Sigmoid colon (tissue), 4 donors: ENCODE measurements around the gene KIF24.

Experiments
- CTCF ChIP-seq, 4 experiments: fragments of 450-650 bp in 3 of 4; fragments of 200-600 bp in 1 of 4; IDR thresholded peaks; one replicate each; pipeline ENCODE4 v1.5.1; 2016 to 2019; ENCODE audit warnings: antibody characterized with exemption in 4 of 4, mild to moderate bottlenecking in 3 of 4, moderate library complexity in 2 of 4
- EP300 ChIP-seq, 4 donors: sonication (generic); formaldehyde crosslinking; IDR thresholded peaks; one replicate each; pipeline ENCODE4 v1.6.1; 2017; ENCODE audit warnings: antibody characterized with exemption in 4 of 4
- POLR2A ChIP-seq, 2 donors: fragments of 450-650 bp; IDR thresholded peaks; one replicate each; pipeline ENCODE4 v1.6.1; 2016; ENCODE audit warnings: antibody characterized with exemption in 2 of 2, mild to moderate bottlenecking in 2 of 2, moderate library complexity in 2 of 2
- POLR2AphosphoS5 ChIP-seq, 4 donors: sonication (generic); formaldehyde crosslinking; IDR thresholded peaks; one replicate each; pipeline ENCODE4 v1.6.1; 2017; ENCODE audit warnings: antibody characterized with exemption in 4 of 4

GRCh38 chr9:34374339-34374738 is 45.3 kb upstream of the KIF24 start:
- TF ChIP-seq CTCF (IDR thresholded peaks at IDR 0.05), result no peak
- no peak for TF ChIP-seq POLR2A (IDR thresholded peaks at IDR 0.05)
- TF ChIP-seq EP300 (IDR thresholded peaks at IDR 0.05), result no peak
- no peak for TF ChIP-seq POLR2AphosphoS5 (IDR thresholded peaks at IDR 0.05)
